HepG2 (cell line): ENCODE results near the gene ATG4B. TPM values are rescaled to one million over a fixed set of nuclear protein-coding genes. Genes with fewer than 3 reads are reported as not detected.
A peak's percentile ranks its signal among the peaks of the same experiment; 100 is the strongest.

Experiments used
- ATAC-seq: fragments of 200-7000 bp; cut with Tn5 transposase; 3 replicates; pipeline ENCODE4 v1.9.1; 2020; ENCODE audit warnings: mild to moderate bottlenecking, moderate library complexity
- BruUV-seq: library from RNA; stranded (reverse); fragments of 400-500 nt; replicated peaks from 2 replicates; lab custom pipeline; 2021; lab: Mats Ljungman, UMichigan
- CTCF ChIA-PET: fragments of 300-600 bp; formaldehyde crosslinking; extraction: SDS; loops from one replicate; lab custom pipeline; 2021; ENCODE audit warnings: low total read pairs, inconsistent platforms, low intra/inter-chr PET ratio; lab: Yijun Ruan, JAX
- POLR2A ChIA-PET: fragments of 350-600 bp; sonication (Branson Sonifier 250); formaldehyde crosslinking; loops from one replicate; lab custom pipeline; 2020; ENCODE audit warnings: antibody characterized with exemption, inconsistent platforms; lab: Yijun Ruan, JAX
- DNase-seq: peaks from one replicate; pipeline ENCODE4 v3.0.0-alpha.2; 2015; ENCODE audit warnings: low spot score
- FAIRE-seq: peaks from 3 replicates; lab custom pipeline; 2011; peaks lifted over from hg19 to GRCh38; lab: Jason Lieb, UNC
- H2AFZ ChIP-seq: one replicate; pipeline ENCODE4 v1.6.1; 2011; ENCODE audit warnings: low read length, inconsistent platforms
- H3K27ac ChIP-seq: fragments of 300-600 bp; 3 replicates; pipeline ENCODE4 v1.8.0; 2011; ENCODE audit warnings: mixed run types, mild to moderate bottlenecking, mixed read lengths, low read length, inconsistent platforms; ENCODE audit not compliant: insufficient read depth; ENCODE audit errors: extremely low read length
- H3K27me3 ChIP-seq, 2 experiments: fragments of 200-600 bp in 1 of 2; 2 replicates in 1 of 2; 3 replicates in 1 of 2; pipeline versions ENCODE4 v1.6.0 to v1.8.0; 2011; ENCODE audit warnings: low read length in 2 of 2, mild to moderate bottlenecking in 2 of 2, moderate library complexity in 2 of 2, inconsistent platforms in 1 of 2; ENCODE audit not compliant: insufficient read depth in 2 of 2, control insufficient read depth in 1 of 2
- H3K36me3 ChIP-seq, 2 experiments: fragments of 200-600 bp in 1 of 2; replicated peaks in 1 of 2; 2 replicates in 1 of 2; 3 replicates in 1 of 2; pipeline versions ENCODE4 v1.5.1 to v1.8.0; 2011; ENCODE audit warnings: low read length in 2 of 2, inconsistent platforms in 1 of 2; ENCODE audit not compliant: insufficient read depth in 2 of 2, control insufficient read depth in 1 of 2
- H3K4me1 ChIP-seq: 2 replicates; pipeline ENCODE4 v1.5.1; 2012; ENCODE audit warnings: low read length, inconsistent platforms; ENCODE audit not compliant: insufficient read depth
- H3K4me2 ChIP-seq: 2 replicates; pipeline ENCODE4 v1.6.0; 2011; ENCODE audit warnings: low read depth, low read length, inconsistent platforms
- H3K4me3 ChIP-seq, 3 experiments: fragments of 200-600 bp in 1 of 3; sonication (generic), shearing (Covaris generic) in 1 of 3; replicated peaks in 1 of 3; 2 replicates each; pipeline ENCODE4 v1.5.1; 2011 to 2016; ENCODE audit warnings: low read length in 3 of 3, inconsistent platforms in 2 of 3, low read depth in 2 of 3, mild to moderate bottlenecking in 2 of 3, control low read depth in 1 of 3, mixed read lengths in 1 of 3; ENCODE audit not compliant: insufficient read depth in 1 of 3
- H3K79me2 ChIP-seq: one replicate; pipeline ENCODE4 v1.6.1; 2011; ENCODE audit warnings: low read length, inconsistent platforms; ENCODE audit not compliant: insufficient read depth
- H3K9ac ChIP-seq: 2 replicates; pipeline ENCODE4 v1.6.0; 2011; ENCODE audit warnings: mild to moderate bottlenecking, low read depth, low read length, inconsistent platforms; ENCODE audit not compliant: insufficient read depth
- H3K9me3 ChIP-seq: 2 replicates; pipeline ENCODE4 v1.5.1; 2012; ENCODE audit warnings: mild to moderate bottlenecking, low read length
- H4K20me1 ChIP-seq: 2 replicates; pipeline ENCODE4 v1.6.0; 2011; ENCODE audit warnings: inconsistent platforms, mild to moderate bottlenecking, low read length, moderate library complexity; ENCODE audit not compliant: insufficient read depth
- AGO1 ChIP-seq: fragments of 200-400 bp; formaldehyde crosslinking; IDR thresholded peaks from 2 replicates; pipeline ENCODE4 v1.6.1; 2017; ENCODE audit warnings: mild to moderate bottlenecking, low read depth, low read length, moderate library complexity; ENCODE audit not compliant: poor library complexity, severe bottlenecking
- ARNT ChIP-seq: fragments of 450-650 bp; IDR thresholded peaks from 2 replicates; pipeline ENCODE4 v1.6.1; 2017
- HDAC6 ChIP-seq: fragments of 200-600 bp; sonication (generic); IDR thresholded peaks from 2 replicates; pipeline ENCODE4 v1.7.0; 2017; ENCODE audit warnings: mild to moderate bottlenecking, antibody characterized with exemption, low read length, low read depth
- MEIS1 ChIP-seq: sonication (generic); formaldehyde crosslinking; IDR thresholded peaks from 2 replicates; pipeline ENCODE4 v1.9.0; 2021; ENCODE audit warnings: mild to moderate bottlenecking, missing genetic modification reagents, moderate library complexity, borderline replicate concordance
- MEIS2 ChIP-seq: sonication (generic); formaldehyde crosslinking; IDR thresholded peaks from 2 replicates; pipeline ENCODE4 v1.9.0; 2021; ENCODE audit warnings: mild to moderate bottlenecking, missing genetic modification reagents
- NFATC3 ChIP-seq: sonication (generic); formaldehyde crosslinking; IDR thresholded peaks from 2 replicates; pipeline ENCODE4 v1.5.1; 2020; ENCODE audit warnings: mild to moderate bottlenecking, missing genetic modification reagents
- NFE2L2 ChIP-seq: fragments of 150-350 bp; IDR thresholded peaks from 2 replicates; pipeline ENCODE4 v1.6.1; 2014; ENCODE audit warnings: low read length
- RBAK ChIP-seq: sonication (generic); formaldehyde crosslinking; IDR thresholded peaks from 2 replicates; pipeline ENCODE4 v1.5.1; 2020; ENCODE audit warnings: mild to moderate bottlenecking, missing genetic modification reagents
- TBX3 ChIP-seq: fragments of 450-650 bp; IDR thresholded peaks from 2 replicates; pipeline ENCODE4 v1.6.1; 2017; ENCODE audit warnings: antibody characterized with exemption, mild to moderate bottlenecking, inconsistent platforms, borderline replicate concordance
- U2AF1 ChIP-seq: fragments of 200-400 bp; formaldehyde crosslinking; optimal IDR thresholded peaks from 2 replicates; pipeline ENCODE3; 2017; ENCODE audit warnings: mild to moderate bottlenecking, low read depth, low read length
- ZNF337 ChIP-seq: sonication (generic); formaldehyde crosslinking; IDR thresholded peaks from 2 replicates; pipeline ENCODE4 v1.5.1; 2020; ENCODE audit warnings: missing genetic modification reagents, low read depth, mild to moderate bottlenecking, borderline replicate concordance
- ZNF460 ChIP-seq: sonication (generic); formaldehyde crosslinking; IDR thresholded peaks from 2 replicates; pipeline ENCODE4 v1.5.1; 2020; ENCODE audit warnings: missing genetic modification reagents, mild to moderate bottlenecking, borderline replicate concordance
- ZNF75D ChIP-seq: sonication (generic); formaldehyde crosslinking; IDR thresholded peaks from 2 replicates; pipeline ENCODE4 v1.8.1; 2023; ENCODE audit warnings: missing genetic modification reagents, mild to moderate bottlenecking, borderline replicate concordance
- ZNF780A ChIP-seq: sonication (generic); formaldehyde crosslinking; IDR thresholded peaks from 2 replicates; pipeline ENCODE4 v1.8.0; 2022; ENCODE audit warnings: mild to moderate bottlenecking, missing genetic modification reagents, moderate library complexity
- WGBS: methylation state at CpG from one replicate; pipeline ENCODE4 v1.1.6; 2017; ENCODE audit warnings: low lambda C conversion rate; 5-methylcytosine and 5-hydroxymethylcytosine counted together
- in situ Hi-C: cut with HindIII; loops from 2 replicates; pipeline ENCODE4 v1.10.0; 2017; ENCODE audit warnings: low pct_unique_long_range_greater_than_20kb; ENCODE audit not compliant: extremely low pct_ligation_motif_present
- intact Hi-C: fragments of 100-400 bp; cut with micrococcal nuclease; formaldehyde crosslinking; loops from one replicate; pipeline ENCODE4 v1.10.0; 2022; ENCODE audit not compliant: unreplicated experiment
- polyA plus RNA-seq, 8 experiments: library from polyadenylated mRNA; depleted of rRNA in 3 of 8; stranded (reverse) in 7 of 8; unstranded in 1 of 8; fragments of >200 nt; fragmentation: Illumina TruSeq in 4 of 8; extraction: Trizol in 4 of 8; gene quantifications; 2 replicates each; pipeline versions ENCODE4 v1.2.1 to v1.2.3, GENCODE V29; 2011 to 2016; ENCODE audit warnings: low read depth in 4 of 8, missing spikeins in 1 of 8, mixed read lengths in 1 of 8; ENCODE audit not compliant: insufficient read depth in 1 of 8
- total RNA-seq, 5 experiments: library from RNA; depleted of rRNA; stranded (reverse); fragments of >200 nt; fragmentation: Illumina TruSeq; extraction: Trizol; gene quantifications; 2 replicates each; pipeline ENCODE4 v1.2.3, GENCODE V29; 2016; ENCODE audit warnings: low read depth in 1 of 5
- TF ChIP-seq, protein P1 (sequence below): sonication (generic); formaldehyde crosslinking; IDR thresholded peaks from 2 replicates; pipeline ENCODE4 v1.4.0; 2020; ENCODE audit warnings: mild to moderate bottlenecking, low read depth, missing genetic modification reagents
- TF ChIP-seq, protein P2 (sequence below): sonication (generic); formaldehyde crosslinking; IDR thresholded peaks from 2 replicates; pipeline ENCODE4 v1.5.0; 2020; ENCODE audit warnings: missing genetic modification reagents, mild to moderate bottlenecking, borderline replicate concordance
- TF ChIP-seq, protein P3 (sequence below): sonication (generic); formaldehyde crosslinking; IDR thresholded peaks from 2 replicates; pipeline ENCODE4 v1.8.0; 2022; ENCODE audit warnings: mild to moderate bottlenecking, missing genetic modification reagents
- TF ChIP-seq, protein P4 (sequence below): sonication (generic); formaldehyde crosslinking; IDR thresholded peaks from 2 replicates; pipeline ENCODE4 v1.5.1; 2020; ENCODE audit warnings: missing genetic modification reagents, mild to moderate bottlenecking, borderline replicate concordance

The ATG4B gene
- total and polyA plus RNA-seq, 2 of the 13 experiments (the other 11 are each of a cell fraction or from before 2014, with no cell fraction given), result 95.5 to 239 TPM

DNA sequence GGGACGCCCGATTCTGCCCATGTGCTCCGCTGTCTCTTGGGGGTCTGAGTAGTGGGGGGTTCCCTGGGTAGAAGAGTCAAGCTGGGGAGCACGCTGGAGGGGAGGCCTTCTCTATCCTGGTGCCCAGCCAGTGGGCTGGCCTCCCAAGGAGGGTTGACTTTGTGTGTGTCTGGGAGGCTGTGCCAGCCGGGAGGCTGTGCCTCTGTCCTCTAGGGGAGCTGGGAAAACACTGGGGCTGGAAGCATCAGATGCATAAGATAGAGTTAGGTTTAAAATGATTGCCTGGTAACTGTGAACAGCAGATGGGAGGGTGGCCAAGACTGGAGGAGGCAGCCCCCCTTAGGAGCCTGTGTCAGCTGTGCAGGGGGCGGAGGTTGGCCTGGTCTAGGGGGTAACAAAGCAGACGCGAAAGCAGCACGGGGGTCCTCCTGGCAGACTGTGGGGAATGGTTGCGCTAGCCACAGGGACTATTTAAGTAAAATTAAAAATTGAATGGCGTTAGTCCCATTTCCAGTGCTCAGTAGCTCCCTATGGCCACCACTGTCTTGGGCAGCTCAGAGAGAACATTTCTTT is 65.6 kb downstream of the ATG4B start:
- Histone ChIP-seq H3K4me1 (peaks cover 28% of the 10 kb centered on the region), H3K27me3 (no peaks in the 10 kb centered on the region), H2AFZ (no peak overlapping the region), H3K9ac (peak overlapping the region; percentile 78), H3K27ac (peak overlapping the region; percentile 81), H3K4me2 (peak overlapping the region; percentile 92), H3K4me3 (peak overlapping the region; percentile 81 to 99 (median 94)), H3K36me3 (peaks cover 17 to 34% of the 10 kb centered on the region in 2 experiments), H3K9me3 (peaks cover 13% of the 10 kb centered on the region; the same call in 1 of the 2 replicates), H3K79me2 (peaks cover 25% of the 10 kb centered on the region), H4K20me1 (peaks cover 18% of the 10 kb centered on the region; the same call in 1 of the 2 replicates)
- ATAC-seq (peak; percentile 10), DNase-seq (no peak), FAIRE-seq (no peak)
- ChIA-PET CTCF (no interaction called here), POLR2A (interaction anchor here (1.1 to 7.5 kb wide), 10 partner anchors 13 to 187 kb away, joined by 3 to 234 read pairs (median 16); partner anchors contain the start of genes D2HGDH, DTYMK and NEU4)
- BruUV-seq, result TSS peak; percentile 52
- intact Hi-C loops (no loop called here), in situ Hi-C loops (no loop called here)
- WGBS, result 44% methylated on average over 11 of the region's 11 CpGs
- no peak for TF ChIP-seq ZNF75D (CRISPR knock-in tag)
- TF ChIP-seq ARNT, result no peak
- TF ChIP-seq, protein P1, sequence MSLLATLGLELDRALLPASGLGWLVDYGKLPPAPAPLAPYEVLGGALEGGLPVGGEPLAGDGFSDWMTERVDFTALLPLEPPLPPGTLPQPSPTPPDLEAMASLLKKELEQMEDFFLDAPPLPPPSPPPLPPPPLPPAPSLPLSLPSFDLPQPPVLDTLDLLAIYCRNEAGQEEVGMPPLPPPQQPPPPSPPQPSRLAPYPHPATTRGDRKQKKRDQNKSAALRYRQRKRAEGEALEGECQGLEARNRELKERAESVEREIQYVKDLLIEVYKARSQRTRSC (CRISPR knock-in tag), result no peak
- TF ChIP-seq TBX3, result no peak
- TF ChIP-seq NFATC3 (CRISPR knock-in tag), result 0 out of 2 replicates have a peak, but pooled peaks have one; percentile 73
- TF ChIP-seq HDAC6, result no peak
- no peak for TF ChIP-seq NFE2L2
- TF ChIP-seq MEIS2 (CRISPR knock-in tag), result no peak
- no peak for TF ChIP-seq ZNF337
- no peak for TF ChIP-seq RBAK
- peak; percentile 15 for TF ChIP-seq AGO1
- TF ChIP-seq ZNF460 (CRISPR knock-in tag), result no peak
- peak; percentile 35 for TF ChIP-seq U2AF1
- TF ChIP-seq ZNF780A, result no peak
- TF ChIP-seq, protein P2, sequence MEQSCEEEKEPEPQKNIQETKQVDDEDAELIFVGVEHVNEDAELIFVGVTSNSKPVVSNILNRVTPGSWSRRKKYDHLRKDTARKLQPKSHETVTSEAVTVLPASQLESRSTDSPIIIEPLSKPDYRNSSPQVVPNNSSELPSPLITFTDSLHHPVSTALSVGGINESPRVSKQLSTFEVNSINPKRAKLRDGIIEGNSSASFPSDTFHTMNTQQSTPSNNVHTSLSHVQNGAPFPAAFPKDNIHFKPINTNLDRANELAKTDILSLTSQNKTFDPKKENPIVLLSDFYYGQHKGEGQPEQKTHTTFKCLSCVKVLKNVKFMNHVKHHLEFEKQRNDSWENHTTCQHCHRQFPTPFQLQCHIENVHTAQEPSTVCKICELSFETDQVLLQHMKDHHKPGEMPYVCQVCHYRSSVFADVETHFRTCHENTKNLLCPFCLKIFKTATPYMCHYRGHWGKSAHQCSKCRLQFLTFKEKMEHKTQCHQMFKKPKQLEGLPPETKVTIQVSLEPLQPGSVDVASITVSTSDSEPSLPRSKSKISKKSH (CRISPR knock-in tag), result 0 out of 2 replicates have a peak, but pooled peaks have one; percentile 76
- no peak for TF ChIP-seq MEIS1 (CRISPR knock-in tag)
- TF ChIP-seq, protein P3, sequence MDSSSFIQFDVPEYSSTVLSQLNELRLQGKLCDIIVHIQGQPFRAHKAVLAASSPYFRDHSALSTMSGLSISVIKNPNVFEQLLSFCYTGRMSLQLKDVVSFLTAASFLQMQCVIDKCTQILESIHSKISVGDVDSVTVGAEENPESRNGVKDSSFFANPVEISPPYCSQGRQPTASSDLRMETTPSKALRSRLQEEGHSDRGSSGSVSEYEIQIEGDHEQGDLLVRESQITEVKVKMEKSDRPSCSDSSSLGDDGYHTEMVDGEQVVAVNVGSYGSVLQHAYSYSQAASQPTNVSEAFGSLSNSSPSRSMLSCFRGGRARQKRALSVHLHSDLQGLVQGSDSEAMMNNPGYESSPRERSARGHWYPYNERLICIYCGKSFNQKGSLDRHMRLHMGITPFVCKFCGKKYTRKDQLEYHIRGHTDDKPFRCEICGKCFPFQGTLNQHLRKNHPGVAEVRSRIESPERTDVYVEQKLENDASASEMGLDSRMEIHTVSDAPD (CRISPR knock-in tag), result no peak
- TF ChIP-seq, protein P4, sequence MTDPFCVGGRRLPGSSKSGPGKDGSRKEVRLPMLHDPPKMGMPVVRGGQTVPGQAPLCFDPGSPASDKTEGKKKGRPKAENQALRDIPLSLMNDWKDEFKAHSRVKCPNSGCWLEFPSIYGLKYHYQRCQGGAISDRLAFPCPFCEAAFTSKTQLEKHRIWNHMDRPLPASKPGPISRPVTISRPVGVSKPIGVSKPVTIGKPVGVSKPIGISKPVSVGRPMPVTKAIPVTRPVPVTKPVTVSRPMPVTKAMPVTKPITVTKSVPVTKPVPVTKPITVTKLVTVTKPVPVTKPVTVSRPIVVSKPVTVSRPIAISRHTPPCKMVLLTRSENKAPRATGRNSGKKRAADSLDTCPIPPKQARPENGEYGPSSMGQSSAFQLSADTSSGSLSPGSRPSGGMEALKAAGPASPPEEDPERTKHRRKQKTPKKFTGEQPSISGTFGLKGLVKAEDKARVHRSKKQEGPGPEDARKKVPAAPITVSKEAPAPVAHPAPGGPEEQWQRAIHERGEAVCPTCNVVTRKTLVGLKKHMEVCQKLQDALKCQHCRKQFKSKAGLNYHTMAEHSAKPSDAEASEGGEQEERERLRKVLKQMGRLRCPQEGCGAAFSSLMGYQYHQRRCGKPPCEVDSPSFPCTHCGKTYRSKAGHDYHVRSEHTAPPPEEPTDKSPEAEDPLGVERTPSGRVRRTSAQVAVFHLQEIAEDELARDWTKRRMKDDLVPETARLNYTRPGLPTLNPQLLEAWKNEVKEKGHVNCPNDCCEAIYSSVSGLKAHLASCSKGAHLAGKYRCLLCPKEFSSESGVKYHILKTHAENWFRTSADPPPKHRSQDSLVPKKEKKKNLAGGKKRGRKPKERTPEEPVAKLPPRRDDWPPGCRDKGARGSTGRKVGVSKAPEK (CRISPR knock-in tag), result no peak
